Astrocyte of the spinal cord (primary cell): ENCODE measurements around the gene PRXL2B.

Experiments used
- DNase-seq: peaks from one replicate; pipeline ENCODE4 v3.0.0; 2011; ENCODE audit warnings: low read depth, low spot score
- H3K4me3 ChIP-seq: 2 replicates; pipeline ENCODE4 v1.5.1; 2011; ENCODE audit warnings: low read depth, mild to moderate bottlenecking, low read length, moderate library complexity
- CTCF ChIP-seq: IDR thresholded peaks from 2 replicates; pipeline ENCODE4 v1.5.1; 2012; ENCODE audit warnings: low read depth, mild to moderate bottlenecking, low read length, inconsistent platforms
- in situ Hi-C: cut with HindIII; loops from 2 replicates; pipeline ENCODE4 v1.10.0; 2017; ENCODE audit warnings: low sequenced_read_pairs

PRXL2B gene

GRCh38 chr1:2597441-2598328, 11.1 kb downstream of the PRXL2B start:
- in situ Hi-C loops: no loop called here
- DNase-seq: no peak
- TF ChIP-seq CTCF: no peak

GRCh38 chr1:2598329-2598931, 11.9 kb downstream of the PRXL2B start:
- in situ Hi-C loops: no loop called here
- no peak for TF ChIP-seq CTCF
- DNase-seq: no peak
- H3K4me3 ChIP-seq: no peak overlapping the region

More at GRCh38 chr1:2597441-2598328, 11.1 kb downstream of the PRXL2B start:
- H3K4me3 ChIP-seq: no peak overlapping the region

- DNase-seq: no peak
- H3K4me3 ChIP-seq: no peak overlapping the region
- TF ChIP-seq CTCF: no peak
- in situ Hi-C loops: no loop called here
Measured at GRCh38 chr1:2601721-2602303, 15.2 kb downstream of the PRXL2B start.

GRCh38 chr1:2602311-2602835, 15.8 kb downstream of the PRXL2B start:
- H3K4me3 ChIP-seq: no peak overlapping the region
- no peak for DNase-seq
- TF ChIP-seq CTCF: no peak
- in situ Hi-C loops: no loop called here

- no peak for DNase-seq
- in situ Hi-C loops: no loop called here
- no peak for TF ChIP-seq CTCF
- no peak overlapping the region for H3K4me3 ChIP-seq
Measured at GRCh38 chr1:2602866-2603520, 16.4 kb downstream of the PRXL2B start.

GRCh38 chr1:2603521-2604155, 17.1 kb downstream of the PRXL2B start:
- no peak overlapping the region for H3K4me3 ChIP-seq
- in situ Hi-C loops: no loop called here
- no peak for TF ChIP-seq CTCF
- DNase-seq: no peak
